Stimulated activated CD4-positive, alpha-beta T cell treated with anti-CD3 and anti-CD28 coated beads, Interleukin-4, amount 100 ng/mL, for 1 hour (primary cell): ENCODE results near the gene MUSTN1.

Experiments used
- DNase-seq: peaks from one replicate; pipeline ENCODE4 v3.0.0-alpha.2; 2020

MUSTN1 gene

DNA sequence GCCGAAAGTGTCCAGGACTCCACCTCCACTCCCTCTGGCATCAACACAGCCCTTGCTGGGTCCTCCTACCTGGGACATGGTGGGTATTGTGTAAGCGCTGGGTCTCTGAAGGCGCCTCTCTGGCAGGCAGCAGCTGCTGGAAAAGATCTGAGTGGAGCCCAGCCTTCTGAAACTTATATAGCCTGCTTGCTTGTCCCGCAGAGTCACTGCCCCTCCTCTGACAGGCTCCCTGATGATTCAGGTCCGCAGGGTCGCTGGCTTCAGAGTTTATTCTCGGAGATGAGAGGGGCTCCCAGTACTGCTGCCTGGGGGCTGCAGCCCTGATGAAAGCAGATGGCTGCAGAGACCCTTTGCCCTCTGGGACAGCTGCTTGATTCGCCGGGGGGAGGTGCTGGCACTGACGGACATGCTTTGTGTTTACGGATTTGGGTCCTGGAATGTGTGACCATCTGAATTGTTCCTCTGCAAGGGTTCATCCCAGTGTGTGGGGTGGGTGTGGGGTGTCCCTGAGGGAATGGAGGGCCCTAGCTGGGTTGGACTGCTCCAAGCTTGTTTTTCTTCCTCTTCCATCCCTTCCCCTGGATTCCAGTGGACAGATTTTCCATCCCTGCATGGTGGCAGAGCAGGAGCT, at the start of gene MUSTN1:
TSS of gene MUSTN1 (minus strand) at position 149 of the 631 bp plus-strand sequence. CDS start at position 78, 71 bp downstream.
- DNase-seq, result no peak

DNA sequence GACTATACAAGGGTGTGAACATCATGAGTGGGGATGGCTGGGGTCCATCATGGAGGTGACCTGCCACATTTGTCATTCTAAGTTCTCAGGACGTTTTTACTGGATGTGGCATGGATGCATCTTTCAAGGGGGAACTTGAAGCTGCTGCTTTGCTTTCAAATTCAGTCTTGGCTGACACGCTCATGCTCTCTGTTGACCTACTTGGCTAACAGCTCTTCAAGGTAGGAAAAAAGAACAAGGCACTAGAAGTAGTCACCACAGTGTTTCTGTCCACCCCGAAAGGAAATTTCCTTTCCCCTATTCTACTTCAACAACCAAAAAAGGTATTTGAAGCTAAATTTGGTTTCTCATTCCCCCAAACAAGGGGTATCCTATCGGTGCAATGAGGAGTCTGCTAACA, 47.6 kb upstream of the MUSTN1 start:
- no peak for DNase-seq

GRCh38 chr3:52881871-52882270, 47.1 kb upstream of the MUSTN1 start:
- no peak for DNase-seq

DNA sequence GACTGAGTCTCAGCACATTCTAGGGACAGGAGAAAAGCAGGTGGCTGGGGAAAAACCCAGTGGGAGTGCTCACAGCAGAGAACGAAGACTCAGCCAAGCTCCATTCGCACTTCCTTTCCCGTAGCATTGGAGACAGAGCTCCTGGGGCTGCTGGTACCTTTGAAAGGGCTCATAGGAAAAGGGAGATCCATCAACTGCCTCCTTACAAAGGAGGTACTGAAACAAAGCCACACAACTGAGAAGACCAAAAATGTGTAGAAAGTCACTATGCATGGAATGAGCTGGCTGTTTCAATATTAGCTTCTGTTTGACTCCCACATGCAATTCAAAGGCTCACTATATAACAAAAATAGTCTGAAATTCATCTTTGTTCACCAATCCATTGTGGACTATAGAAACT, 45.7 kb upstream of the MUSTN1 start:
- DNase-seq, result no peak

DNA sequence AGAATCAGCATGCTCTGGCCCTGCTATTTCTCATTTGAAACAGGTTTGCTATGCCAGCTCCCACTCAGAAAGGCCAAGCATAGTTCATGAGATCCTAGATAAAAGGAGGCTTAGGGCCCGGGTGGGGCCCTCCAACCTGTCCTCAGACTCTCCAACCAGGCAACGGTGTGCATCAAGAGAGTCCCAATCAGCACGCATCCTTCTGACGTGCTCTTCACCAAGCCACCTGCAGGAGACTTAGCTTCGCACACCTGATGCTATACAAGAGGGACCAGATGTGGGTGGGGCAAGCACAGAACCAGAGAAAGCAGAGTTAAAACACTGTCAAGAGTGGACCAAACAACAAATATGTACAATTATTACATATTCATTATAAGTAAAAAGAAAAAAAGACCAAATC, 45.2 kb upstream of the MUSTN1 start:
- DNase-seq, result no peak

DNA sequence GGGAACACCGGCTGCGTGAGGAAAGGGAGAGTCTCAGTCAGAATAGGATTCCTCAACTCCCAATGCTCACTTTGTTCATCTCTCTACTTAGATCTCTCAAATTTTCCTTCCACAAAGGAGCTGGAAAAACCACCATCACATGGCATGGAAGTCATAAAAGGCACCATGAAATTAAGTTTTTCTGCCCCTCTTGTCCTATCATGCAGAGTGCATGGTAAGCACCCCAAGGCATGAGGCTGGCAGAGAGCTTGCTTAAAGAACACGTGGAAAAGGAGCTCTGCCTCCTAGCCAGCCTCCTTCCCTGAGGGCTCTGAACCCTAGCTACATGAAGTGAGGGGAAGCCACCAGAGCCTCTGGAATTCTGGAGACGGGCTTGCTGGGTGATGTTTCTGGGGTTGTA, 44.8 kb upstream of the MUSTN1 start:
- no peak for DNase-seq

GRCh38 chr3:52879090-52879489, 44.3 kb upstream of the MUSTN1 start:
- no peak for DNase-seq

- DNase-seq, result no peak
These were observed 42.3 kb upstream of the MUSTN1 start for GRCh38 chr3:52877085-52877484.

DNA sequence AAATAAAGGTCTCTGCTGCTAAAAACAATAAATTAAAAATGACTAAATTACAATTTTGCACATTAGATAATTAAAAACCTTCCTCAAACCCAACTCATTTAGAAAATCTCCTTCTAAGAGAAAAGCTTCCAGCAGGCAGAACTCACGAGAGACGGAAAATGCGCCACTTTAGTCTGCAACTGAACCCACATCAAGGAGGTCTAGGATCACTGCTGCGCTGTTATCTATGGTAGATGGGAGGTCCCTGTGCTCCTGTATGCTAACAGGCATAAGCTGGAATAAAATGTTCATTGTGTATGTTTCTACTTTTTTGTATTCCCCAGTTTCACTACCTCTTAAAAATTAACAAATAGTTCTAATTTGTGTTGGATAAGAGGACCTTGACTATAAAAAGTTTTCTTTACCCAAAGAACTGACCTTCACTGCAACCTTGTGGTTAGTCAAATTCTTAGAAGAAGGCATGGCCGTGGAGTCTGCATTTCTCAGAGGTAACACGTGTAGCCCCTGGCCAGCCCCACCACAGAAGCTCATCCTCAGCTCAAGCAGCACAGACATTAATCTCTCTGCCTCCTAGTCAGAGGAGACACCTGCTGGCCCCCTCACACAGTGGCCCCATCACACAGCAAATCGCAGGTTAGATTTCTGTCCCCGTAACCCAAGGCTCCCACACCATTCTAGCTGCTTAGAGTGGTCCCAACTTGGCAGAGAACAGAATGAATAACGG, 40.2 kb upstream of the MUSTN1 start:
- no peak for DNase-seq

DNA sequence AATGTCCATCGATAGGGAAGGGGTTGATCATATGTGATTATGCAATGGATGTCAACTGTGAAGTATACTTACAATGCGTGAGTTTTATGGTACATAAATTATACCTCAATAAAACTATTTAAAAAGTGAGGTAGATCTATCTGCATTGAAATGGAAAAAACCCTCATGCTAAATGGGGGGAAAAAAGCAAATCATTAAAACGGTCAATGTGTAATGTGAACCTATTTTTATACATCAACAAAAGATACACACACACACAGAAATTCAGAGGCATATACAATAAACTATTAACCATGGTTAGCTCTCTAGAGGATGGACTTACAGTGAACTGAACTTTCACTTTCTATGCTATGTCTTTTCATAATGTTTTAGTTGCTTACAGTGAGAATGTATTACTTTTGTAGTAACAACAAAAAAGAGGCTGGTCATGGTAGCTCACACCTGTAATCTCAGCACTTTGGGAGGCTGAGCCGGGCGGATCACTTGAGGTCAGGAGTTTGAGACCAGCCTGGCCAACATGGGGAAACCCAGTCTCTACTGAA, 39.4 kb upstream of the MUSTN1 start:
- no peak for DNase-seq

- DNase-seq, result no peak
These were observed 38.8 kb upstream of the MUSTN1 start for GRCh38 chr3:52873433-52874159.

DNA sequence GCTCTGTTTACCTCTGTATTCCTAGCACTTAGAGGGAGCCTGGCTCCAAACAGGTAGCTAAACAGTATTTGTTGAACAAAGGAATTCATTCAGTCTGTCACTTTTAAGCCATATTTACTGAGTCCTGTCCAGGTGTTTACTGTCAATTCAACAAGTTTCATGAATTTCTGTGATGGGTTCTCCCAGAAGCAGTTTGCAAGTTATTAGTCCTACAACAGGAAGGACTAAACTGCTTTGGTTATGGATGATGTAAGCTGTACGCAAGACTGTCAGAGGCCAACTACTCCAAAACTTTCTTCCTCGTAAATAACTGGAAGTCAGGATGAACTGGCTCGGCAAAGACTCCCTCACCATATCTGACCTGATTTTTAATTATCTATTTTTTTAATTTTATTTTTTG, 37.4 kb upstream of the MUSTN1 start:
- DNase-seq, result no peak

DNA sequence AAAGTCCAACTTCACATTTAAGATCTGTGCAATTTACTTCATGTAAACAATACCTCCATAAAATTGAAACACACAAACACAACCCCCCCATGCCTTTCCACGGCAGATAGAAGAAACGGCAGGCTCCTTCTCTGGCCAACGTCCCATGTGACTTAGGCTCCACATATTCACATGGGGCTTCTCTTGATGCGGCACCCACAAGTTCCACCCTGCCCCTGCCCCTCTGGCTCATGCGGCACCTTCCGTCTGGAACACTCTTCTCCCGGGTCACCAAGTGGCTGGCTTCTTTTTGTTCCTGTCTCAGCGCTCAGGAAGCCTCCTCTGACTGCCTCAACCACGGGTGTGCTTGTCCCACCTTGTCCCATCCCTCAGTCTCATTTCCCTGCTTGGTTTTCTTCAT, 36.9 kb upstream of the MUSTN1 start:
- DNase-seq, result no peak

DNA sequence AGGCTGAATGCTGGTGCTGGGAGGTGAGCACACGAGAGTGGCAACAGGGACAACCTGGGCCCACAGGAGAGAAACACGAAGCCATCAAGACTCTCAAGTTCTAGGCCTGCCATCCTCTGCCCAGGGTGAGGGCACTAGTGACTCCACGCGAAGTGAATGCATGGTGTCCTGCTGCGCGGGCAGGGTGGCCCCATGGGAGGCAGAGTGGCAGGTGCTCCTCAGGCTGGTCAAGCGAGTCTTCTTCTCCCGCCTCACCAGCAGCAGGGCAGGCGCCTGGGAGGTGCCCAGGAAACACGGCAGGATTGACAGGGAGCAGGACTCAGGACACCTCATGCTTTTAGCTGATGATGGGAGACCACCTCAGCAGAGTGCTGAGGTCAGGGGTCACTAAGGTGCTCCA, 35.7 kb upstream of the MUSTN1 start:
- no peak for DNase-seq

DNA sequence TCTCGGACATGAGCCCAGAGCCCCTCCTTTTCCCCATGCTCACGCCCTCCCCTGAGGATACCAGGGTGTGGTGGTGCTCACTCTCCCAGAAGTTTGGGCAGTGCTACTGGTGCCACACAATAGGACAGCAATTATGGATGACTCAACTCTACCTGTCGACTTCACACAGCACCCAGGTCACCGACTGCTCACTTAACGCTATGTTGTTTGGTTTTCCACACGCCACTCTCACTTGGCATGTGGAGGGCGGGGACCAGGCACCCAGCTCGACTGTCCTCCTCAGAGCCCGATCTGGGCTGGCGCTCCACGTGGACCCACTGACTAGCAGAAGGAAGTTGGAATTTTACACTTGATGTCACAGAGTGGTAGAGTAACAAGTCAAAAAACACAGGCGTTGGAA, 31.6 kb upstream of the MUSTN1 start:
- DNase-seq, result no peak

DNA sequence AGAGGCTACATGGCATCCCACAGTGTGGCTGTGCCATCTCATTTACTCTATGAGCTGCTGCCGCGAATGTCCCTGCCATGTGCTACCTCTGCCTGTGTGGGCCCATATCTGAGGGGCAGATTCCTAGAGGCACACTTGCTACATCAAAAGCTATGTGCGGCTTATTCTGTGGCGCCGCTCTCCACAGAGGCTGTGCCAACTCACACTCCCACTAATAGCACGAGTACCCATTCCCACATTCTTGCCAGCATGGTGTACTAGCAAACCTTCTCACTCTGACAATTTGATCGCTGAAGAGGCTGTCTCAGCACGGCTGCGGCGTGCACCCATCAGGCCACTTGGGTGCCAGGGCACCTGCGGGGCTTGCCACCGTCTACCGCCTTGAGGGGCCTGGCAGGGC, 31.2 kb upstream of the MUSTN1 start:
- DNase-seq, result no peak

DNA sequence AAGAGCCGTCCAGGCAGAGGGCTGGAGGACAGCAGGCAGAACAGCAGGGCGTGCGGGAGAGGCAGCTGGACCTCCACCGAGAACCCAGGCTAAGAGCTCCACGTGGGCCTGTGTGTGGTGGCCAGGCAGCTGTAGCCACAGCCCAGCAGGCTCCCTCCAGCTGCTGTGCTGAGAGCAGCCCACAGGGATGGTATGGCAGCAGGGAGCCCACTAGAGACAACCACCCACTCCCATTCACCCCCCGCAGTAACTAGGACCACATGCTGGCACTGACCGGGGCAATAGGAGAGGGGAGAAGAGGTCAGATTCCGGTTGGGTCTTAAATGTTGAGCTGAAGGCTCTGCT, 25.6 kb upstream of the MUSTN1 start:
- DNase-seq, result no peak

DNA sequence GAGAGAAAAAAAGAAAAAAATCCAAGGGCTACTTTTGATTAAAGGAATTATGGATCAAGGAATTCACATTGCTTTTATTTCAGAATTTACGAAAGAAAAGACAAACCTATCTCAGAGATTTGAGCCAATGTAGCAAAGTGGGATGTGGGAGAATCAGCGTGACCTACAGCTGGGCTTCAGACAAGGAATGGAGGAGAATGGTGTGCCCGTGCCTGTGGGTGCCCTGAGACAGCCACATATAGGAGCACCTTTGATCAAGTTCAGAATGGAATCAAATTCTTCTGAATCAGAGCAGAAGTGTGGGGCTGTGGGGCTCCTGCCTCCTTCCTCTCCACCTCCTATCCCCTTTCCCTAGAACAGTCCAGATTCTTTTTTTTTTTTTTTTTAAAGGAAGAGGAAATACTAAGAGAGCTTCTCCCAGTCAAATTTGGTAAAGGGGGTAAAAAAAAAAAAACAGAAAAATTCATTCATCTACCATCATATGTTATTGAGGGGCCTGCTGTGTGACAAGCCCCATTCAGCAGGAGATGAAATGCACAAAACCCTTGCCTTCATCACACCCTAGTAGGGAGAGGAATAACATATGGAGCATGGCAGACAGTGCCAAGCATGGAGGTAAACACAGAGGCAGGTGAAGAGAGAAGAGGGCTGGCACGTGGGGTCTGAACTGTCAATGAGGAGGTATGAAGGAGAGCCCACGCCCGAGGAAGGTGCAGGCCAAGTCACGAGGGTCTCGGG, 25.0 kb upstream of the MUSTN1 start:
- no peak for DNase-seq

- no peak for DNase-seq
These were observed 23.0 kb upstream of the MUSTN1 start for GRCh38 chr3:52857864-52858263.

GRCh38 chr3:52857133-52857532, 22.3 kb upstream of the MUSTN1 start:
- DNase-seq, result no peak

- DNase-seq, result no peak
These were observed 21.8 kb upstream of the MUSTN1 start for GRCh38 chr3:52856666-52857065.

DNA sequence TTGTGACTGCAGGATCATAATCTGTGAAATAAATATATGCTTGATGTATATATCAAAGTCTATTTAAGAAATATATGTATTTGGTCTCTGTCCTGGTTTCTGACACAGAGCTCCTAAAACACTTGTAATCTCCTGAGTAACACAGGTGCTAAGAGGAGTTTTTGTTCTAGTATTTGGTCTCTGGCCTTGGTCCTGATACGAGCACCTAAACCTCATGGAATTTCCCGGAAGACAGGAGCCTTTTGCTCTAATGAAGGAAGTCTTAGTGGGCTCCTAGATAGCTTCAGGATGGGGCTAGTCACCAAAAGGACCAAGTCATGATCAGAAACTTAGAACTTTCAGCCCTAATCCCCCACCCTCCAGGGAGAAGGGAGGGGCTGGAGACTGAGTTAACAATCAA, 19.2 kb upstream of the MUSTN1 start:
- DNase-seq, result no peak

DNA sequence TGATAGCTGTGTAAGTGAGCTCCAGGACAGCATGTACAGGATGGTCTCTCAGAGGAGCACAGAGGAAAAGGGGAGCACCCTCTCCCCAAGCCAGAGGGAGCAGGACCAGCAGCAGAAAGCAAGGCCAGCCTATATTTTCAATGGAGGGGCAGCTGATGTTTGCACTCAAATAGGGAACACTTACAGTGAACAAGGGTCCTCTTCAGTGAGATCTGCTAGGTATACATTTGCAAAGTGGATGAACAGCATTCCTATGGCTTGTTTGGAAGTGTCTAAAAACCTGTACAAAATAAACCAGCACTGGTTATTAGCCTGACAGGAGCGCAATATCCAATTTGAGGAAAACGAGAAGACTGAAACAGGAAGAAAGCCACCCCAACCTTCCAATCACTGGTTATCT, 17.6 kb upstream of the MUSTN1 start:
- DNase-seq, result no peak
